ENCODE measurements around the gene BPIFB2.
"Not testable (repeated sequence)": the region's sequence is repeated elsewhere in the genome, so short reads cannot be mapped to it uniquely, and the experiment has no call there.

The BPIFB2 gene

DNA sequence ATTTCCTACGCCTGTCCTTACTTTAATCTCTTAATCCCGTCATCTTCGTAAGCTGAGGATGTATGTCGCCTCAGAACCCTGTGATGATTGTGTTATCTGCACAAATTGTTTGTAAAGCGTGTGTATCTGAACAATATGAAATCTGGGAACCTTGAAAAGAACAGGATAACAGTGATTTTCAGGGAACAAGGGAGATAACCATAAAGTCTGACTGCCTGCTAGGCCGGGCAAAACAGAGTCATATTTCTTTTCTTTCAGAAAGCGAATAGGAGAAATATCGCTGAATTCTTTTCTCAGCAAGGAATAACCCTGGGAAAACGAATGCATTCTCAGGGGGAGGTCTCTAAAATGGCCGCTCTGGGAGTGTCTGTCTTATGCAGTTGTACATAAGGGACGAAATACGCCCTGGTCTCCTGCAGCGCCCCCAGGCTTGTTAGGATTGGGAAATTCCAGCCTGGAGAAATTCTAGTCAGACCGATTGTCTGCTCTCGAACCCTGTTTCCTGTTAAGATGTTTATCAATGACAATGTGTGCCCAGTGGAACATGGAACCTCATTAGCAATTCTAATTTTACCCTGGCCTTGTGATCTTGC is 37.7 kb downstream of the BPIFB2 start:
- not testable (repeated sequence) for DNase-seq

DNA sequence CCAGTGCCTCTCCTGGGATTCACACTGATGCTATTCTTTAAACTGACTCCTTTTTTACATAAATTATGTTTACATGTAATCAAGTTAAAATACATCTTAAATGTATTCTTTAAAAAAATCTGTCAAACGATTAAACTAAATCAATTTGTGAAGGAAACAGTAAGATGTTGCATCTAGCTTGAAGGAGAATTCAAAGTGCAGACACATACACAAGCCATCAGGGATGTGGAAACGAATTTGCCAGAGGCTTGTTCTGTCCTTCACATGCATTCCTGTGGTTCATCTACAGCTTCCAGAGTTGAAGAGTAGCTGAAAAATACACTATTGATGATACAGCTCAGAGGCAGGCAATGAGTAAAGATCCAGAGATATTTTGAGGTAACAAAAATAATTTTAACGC is 38.9 kb downstream of the BPIFB2 start:
- no peak for DNase-seq

DNA sequence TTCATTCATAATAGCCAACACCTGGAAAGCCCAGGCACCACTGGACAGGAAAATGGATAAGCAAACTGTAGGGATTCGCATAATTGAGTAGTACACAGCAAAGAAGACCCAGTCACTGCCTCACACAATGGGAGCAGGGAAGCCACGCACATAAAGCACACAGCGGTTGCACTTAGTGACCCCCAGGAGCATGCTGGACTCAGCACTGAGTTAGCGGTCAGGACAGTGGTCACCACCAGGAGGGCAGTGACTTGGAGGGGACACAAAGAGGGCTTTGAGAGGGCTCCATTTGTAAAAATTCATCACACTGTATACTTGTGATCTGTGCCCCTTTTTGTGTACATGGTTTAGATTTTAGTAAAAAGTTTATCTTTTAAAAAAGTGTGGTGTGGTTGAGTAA is 43.8 kb downstream of the BPIFB2 start:
- no peak for DNase-seq

DNA sequence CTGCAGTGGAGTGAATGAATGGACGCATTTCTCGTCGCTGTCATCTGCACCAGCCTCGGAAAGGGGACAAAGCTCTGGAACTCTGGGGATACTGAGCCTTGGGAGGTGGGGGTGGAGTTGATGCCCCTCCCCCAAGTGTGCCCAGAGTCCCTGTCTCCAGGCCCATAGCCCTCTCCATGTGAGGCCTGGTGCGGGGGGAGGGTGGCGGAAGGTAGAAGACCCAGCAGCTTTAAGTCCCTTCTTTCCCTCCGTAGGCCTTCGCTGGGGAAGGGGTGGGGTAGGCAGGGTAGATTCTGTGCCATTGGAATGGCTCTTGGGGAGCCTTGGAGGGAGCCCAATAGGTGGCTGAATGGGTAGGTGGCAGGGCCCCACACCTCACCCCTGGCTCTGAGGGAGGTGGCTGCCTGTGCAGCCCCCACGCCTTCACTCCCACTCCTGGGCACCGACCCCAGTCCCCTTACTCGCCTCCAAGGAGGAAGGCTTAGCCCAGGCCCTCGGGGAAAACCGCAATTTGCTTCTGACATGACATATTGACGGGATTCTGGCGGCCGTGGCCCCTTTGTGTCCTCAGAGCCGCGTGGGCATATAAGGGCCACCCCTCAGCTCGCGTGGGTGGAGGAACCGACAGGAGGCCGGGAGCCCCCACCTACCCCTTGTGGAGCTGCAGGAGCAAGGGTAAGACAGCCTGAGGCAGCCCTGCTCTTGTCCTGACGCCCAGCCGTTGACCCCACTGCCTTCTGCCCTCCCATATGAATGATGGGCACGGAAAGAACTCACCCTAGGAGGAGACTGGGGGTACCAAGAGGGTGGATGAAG is 46.0 kb downstream of the BPIFB2 start, which contains the start of gene BPIFB3:
TSS of gene BPIFB3 (plus strand) at position 613 of the 816 bp plus-strand sequence. CDS start 1,533 bp downstream, outside the sequence.
- no peak for DNase-seq

DNA sequence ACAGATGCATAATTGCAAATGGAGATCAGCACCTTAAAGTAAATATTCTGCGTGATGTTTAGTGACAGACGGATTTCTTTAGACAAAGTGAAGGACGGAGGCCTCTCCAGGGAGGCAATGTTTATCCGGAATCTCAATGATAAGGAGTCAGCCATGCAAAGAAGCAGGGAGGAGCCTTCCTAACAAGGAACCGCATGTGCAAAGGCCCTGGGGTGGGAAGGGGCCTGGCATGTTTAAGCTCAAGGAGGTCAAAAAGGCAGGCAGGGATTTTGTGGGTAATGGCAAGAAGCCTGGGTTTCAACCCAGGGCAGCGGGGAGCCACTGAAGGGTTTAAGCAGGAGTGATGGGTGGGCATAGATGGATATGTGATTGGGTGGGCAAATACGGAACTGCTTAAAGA is 46.9 kb downstream of the BPIFB2 start:
- DNase-seq = no peak

DNA sequence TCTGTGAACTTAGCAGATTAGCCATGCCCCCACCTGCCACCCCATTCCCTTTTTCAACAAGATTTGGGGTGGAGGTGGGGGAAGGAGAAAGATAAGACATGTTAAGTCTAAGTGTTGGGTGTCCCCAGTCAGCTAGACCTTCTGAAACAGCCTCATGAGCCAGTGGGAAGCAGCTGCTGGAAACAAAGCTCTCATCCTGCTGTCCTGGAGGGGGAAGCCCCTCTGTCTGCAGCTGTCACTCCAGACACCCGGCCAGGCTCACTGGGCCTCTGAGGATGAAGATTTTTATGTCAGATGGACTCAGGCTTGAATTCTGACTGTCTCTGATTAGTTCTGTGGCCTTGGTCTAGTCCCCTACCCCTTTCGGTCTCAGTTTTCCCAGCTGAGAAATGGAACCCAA is 47.3 kb downstream of the BPIFB2 start:
- no peak for DNase-seq

DNA sequence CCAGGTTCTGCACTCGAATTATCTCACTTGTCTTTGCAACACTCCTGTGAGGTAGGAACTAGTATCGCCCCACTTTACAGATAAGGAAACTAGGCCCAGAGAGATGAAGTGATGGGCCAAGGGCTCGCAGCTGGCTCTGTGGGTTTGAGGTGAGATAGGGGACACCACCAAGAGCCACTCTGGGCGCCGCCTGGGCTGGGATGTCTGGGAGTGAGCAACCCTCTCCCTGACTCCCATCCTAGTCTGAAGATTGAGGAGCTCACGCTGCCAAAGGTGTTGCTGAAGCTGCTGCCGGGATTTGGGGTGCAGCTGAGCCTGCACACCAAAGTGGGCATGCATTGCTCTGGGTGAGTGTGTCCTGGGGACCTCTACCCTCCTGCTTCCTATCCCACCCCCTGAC is 51.6 kb downstream of the BPIFB2 start:
- no peak for DNase-seq

DNA sequence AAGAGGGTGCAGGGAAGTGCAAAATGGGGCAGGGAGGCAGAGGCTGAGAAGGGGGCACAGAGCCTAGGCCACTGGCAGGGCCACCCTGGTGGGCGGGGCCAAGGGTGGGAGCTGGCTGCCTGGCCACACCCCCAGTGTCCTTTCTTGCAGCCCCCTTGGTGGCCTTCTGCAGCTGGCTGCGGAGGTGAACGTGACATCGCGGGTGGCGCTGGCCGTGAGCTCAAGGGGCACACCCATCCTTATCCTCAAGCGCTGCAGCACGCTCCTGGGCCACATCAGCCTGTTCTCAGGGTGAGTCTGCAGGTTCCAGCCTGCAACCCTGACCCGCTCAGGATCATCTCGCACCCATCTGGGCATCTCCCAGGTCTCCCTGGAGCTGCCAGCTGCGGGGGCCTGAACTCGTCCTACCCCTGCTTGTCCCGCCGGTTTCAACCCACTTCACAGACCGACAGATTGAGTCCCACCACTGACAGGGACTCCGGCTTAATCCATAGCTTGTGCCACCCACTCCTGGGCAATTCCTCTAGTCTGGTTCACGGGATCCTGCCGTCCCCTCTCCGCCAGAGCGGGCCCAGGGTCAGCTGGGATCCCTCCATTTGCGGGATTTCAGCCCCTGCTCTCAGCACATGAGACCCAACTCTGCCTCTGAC is 52.4 kb downstream of the BPIFB2 start:
- no peak for DNase-seq

DNA sequence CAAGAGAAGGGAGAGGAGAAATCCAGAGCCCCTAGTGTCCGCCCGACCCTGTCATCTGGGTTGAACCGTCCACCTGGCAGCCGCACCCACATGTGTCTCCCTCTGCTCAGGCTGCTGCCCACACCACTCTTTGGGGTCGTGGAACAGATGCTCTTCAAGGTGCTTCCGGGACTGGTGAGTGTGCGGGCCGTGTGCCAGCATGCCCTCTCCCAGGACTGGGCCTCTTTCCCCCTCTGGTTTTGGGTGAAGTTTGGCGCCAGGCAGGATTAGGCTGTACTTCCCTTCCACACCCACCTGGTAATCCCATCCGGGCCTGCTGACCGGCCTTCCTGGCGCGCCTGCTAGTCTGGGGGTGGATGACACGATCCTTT is 54.1 kb downstream of the BPIFB2 start:
- DNase-seq = no peak

DNA sequence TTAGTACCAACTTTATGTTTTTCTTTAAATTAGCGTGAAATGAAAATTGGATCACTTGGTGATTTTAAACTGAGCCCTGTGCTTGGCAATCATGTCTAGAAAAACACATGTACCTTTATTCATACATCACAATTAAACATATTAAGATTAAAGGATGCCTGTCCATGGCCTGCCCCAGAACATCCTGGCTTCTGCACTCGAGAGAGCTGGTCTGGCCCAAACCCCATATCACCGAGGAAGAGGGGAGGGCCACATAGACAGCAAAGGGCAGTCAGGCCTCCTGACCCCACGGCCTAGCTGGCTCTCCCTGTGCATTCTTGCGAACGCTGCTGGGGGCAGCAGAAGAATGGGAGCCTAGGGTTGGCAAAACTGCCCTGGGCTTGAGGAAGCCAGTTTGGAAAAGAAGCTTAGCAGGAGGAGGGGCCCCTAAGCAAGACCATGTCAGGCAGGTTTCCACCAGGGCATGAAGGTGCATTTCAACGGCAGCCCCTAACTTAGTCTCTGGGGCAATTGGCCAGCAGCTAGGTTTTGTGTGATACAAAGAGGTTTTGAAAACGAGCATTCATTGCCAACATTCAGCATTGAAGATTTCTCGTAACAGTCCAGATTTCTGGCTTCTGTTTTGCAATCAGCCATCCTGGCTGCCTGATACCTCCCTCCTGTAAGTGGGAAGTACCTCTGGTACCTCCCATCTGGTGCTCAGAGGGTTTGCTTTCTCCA is 54.8 kb downstream of the BPIFB2 start:
- DNase-seq = no peak

DNA sequence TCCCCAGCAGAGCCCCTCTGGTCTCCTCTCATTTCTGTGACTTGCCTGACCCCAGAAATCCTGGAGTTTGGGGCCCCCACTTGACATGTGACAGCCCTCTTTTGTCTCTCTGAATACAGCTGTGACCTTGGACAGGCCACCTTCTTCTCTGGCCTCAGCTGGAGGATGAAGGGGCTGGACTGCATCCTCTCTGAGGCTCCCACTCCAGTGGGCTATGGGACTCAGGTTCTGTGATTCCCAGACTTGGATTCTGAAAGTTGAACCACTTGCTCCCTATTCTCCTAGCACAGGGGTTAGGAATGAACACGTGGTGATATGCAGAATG is 55.3 kb downstream of the BPIFB2 start:
- DNase-seq = no peak

DNA sequence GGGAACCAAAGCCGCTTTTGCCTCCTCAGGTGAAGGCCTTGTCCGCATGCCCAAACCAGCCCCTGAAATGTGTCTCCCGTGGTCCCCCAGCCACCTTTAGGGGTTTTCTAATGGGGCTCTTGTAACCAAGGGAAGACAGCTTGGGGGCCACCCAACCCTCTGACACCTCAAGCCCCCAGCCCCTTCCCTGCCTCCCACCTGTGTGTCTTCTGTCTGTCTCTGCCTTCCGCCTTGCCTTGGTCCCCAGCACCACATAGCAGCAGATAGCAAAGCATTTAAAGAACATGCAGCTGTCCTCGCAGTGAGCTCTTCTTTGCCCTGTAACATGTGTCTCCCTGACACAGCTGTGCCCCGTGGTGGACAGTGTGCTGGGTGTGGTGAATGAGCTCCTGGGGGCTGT is 55.8 kb downstream of the BPIFB2 start:
- no peak for DNase-seq

DNA sequence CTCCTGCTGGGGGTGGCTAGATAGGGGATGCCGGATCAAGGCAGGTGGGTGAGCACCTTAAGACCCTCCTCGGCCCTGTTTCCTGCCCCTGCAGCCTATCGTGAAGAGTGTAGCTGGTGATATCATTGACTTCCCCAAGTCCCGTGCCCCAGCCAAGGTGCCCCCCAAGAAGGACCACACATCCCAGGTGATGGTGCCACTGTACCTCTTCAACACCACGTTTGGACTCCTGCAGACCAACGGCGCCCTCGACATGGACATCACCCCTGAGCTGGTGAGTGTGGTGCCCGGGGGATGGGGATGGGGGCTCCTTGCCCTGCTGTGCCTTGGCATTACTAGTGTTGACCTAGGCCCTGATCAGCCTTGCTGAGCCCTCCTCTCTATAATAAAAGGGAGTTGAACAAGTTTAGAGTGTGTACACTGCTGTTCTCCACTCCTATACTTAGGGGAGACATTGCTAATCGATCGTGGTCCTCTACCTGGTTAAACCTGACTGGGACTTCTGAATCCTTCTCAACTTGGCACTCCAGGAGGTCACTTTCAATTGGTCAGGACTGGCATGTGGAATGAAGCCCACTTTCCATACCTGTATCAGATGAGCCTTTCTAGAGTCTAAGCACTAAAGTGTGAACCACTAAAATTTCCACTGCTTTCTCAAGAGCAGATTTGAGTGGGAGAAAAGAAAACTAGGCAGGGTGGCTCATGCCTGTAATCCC is 57.2 kb downstream of the BPIFB2 start:
- no peak for DNase-seq

DNA sequence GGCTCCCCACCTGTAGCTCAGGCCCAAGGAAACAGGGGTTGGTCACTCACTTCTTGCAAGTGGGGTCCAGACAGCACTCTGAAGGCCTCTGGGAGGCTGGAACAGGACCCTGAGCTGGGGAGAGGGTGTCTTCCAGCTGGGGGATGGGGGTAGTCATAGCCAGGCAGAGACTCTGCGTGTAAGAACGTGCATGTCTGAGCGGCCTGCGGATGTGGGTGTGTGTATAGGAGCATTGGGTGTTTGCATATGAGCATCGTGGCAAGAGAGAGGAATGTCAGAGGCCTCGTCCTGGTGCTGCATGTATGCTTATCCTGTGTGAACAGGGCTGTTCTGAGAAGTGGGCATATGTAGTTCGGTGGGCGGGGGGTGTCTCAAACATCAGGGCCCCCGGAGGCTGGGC is 58.3 kb downstream of the BPIFB2 start:
- no peak for DNase-seq

DNA sequence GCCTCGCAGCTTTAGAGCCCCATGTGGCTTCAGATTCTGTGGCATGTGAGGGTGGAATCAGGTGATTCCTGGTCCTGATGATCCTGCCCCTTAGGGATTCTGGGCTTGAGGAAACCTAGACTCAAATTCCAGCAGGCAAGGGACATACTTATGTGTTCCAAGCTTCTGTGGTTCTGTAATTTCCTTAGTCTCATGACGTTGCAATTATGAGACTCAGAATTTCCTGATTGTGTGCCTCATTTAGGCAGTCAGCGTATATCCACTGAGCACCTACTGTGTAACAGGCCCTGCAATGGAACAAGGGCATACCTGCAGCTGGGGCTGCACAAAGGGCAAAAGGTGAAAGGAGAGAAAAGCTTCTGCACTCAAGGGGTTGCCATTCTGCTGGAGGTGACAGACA is 60.3 kb downstream of the BPIFB2 start:
- DNase-seq = no peak

DNA sequence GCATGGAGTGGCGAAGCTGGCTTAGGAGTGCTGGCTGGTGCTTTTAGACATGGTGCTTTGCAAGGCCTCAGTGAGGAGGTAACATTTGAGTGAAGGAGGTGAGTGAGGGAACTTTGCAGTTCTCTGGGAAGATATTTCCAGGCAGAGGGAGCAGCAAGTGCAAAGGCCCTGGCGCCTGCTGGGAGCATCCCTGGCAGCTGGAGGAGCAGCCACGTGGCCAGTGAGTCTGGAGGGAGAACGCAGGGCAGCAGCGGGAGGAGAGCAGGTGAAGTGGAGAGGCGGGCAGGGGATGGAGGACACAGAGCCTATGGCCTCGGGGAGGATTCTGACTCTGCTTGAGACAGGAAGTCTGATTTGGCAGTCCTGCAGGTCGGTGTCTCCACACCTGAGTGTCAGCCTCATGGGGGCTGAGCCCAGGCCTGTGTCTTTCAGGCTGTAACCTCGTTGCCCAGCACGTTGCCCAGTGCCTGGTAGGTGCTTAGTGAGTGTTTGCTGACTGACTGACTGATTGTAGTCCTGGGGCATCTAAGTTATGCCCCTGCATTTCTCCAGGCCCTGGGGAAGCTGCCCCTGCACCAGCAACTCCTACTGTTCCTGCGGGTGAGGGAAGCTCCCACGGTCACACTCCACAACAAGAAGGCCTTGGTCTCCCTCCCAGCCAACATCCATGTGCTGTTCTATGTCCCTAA is 60.9 kb downstream of the BPIFB2 start:
- no peak for DNase-seq

DNA sequence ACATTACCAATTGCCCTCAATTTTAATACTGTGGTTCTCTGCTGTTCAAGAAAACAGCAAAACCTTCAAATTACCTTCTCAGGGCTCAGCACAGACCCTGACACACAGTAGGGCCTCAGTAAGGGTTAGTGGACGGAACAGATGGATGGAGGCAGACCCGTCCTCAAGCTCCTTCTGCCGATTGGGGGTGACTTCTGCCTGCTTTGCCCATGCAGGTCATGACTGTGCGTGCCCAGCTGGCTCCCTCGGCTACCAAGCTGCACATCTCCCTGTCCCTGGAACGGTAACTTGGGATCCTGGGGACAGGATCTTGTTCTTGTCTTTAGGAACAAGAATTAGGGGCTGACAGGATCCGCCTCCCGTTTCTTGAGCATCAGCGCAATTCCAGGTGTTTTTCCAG is 62.2 kb downstream of the BPIFB2 start:
- DNase-seq = no peak

DNA sequence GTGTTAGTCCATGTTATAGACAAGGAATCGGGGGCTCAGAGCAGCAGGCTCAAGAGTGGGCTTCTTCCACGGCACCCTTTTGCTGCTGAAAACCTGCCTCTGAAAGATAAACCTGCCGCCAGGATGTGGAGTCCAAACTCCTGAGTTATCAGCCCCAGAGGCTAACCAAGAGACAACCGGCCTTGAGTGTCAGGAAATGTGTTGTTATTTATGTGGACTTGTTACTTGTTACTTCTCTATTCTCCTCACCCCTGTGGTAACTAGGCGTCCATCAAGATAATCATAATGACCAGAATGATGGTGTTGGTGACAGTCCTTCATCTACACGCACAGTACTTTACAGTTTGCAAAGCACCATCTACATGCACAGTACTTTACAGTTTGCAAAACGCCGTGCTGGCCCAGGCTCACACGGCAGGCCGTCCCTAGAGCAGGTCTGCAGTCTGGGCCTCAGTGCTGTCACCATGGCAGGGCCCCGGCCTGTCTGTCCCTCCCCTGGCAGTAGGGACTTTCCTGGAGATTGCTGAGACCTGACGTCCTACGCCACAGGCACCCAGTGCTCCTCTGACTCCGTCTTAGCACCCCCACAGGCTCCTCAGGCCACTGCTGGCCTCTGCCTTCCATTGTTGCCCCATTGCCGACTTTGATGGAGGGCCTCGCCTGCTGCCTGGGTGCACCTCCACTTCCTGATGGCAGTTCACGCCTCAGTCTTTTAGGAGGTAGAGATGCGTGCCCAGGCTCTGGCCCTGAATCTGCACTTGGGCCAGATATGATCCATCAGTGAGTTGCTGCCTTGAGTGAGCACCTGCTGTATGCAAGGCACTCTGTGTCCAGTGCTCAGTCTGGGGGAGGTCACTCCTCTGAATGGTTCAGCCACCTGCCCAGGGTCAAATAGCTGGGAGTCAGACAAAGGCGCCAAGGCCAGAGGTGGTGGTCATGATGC is 62.9 kb downstream of the BPIFB2 start:
- no peak for DNase-seq

DNA sequence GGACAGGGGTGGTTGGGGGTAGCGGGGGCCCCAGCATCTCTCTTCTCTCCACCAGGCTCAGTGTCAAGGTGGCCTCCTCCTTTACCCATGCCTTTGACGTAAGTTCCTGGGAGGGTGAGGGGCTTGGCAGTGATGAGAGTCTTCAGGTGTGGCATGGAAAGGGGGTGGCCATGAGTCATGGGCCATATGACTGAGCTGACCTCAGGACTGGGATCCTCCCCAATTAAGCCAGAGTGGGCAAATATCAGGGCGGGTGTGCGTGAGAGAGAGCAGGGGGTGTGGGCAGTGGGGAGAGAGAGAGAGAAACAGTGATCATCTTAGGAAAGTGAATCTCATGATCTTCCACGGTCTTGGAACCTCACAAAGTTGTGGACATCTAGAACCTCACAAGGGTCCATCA is 63.7 kb downstream of the BPIFB2 start:
- DNase-seq = no peak

DNA sequence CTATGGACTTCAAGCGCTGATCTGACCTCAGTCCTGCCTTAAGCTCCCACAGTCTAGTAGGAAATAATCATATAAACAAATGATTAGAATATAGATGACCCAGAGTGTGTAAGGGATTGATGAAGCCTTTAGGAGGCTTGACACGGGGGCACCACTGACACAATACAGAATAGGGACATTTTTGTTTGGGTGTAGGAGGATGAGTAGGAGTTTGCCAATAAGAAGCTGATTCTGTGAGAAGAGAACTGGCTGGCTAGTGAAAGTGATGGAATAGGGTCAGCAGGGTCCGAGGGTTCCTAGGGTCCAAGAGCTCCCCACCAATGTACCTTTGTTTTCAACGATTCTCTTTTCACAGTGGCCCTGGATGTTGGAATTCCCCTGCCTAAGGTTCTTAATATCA is 64.9 kb downstream of the BPIFB2 start:
- no peak for DNase-seq

DNA sequence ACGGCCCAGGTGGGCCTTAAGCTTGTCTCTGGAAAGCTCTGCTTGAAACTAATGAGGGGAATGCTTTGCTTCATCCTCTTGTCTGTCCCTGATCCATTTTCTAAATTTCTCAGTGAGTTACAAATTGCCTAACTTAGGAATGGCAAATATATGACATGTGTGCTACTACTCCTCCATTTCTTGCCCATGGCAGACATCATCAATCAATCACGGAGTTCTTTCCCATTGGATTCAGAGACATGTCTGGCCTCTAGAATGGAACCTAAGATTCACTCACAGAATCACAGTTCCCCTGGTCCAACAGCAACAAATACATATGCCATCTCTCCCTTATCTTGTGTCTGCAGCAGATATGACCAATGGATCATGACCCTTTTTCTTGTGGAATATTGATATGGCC is 65.3 kb downstream of the BPIFB2 start:
- no peak for DNase-seq
